Islet precursor cell (in vitro differentiated cells): ENCODE results near the gene C19orf38.
"Not testable (repeated sequence)": the region's sequence is repeated elsewhere in the genome, so short reads cannot be mapped to it uniquely, and the experiment has no call there.

Experiments
- DNase-seq: peaks from one replicate; pipeline ENCODE4 v3.0.0-alpha.2; 2018

C19orf38 gene

DNA sequence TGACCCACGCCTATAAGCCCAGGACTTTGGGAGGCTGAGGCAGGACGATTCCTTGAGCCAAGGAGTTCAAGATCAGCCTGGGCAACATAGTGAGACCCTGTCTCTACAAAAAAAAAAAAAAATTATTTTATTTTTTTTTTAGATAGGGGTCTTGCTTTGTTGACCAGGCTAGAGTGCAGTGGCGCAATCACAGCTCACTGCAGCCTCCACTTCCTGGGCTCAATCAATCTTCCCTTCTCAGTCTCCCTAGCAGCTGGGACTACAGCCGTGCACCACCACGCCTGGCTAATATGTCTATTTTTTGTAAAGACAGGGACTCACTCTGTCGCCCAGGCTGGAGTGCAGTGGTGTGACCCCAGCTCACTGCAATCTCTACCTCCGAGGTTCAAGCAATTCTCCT is 4.7 kb downstream of the C19orf38 start:
- DNase-seq: no peak

DNA sequence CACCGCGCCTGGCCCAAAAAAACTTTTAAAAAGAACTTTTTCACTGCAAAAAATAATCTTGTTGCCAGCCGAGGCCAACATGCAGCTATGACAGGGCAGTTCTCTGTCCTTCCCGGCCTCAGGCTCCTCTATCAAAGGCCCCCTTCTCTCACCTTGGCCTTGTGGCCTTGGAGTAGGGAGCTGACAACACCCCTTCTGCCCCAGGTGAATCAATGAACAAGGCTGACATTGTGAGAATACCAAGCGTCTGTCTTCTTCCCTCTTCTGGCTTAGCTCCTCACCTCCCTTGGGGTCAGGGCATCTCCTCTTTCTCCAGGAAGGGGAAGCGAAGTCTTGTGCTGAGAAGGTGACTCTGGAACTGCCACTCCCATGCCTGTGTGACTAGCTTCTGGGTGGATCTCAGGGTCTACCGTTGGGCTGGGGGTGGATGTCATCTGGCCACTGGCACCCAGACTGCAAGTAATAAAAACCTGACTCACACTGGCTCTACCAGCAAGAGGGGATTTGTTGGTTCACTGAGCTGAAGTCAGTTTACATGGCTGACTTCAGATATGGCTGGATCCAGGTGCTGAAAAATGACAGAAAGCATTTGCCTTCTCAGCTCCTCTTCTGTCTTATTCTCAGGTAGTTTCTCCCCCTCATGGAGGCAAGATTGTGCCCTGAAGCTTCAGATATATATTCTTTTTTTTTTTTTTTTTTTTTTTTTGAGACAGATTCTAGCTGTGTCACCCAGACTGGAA is 6.3 kb downstream of the C19orf38 start:
- no peak for DNase-seq

DNA sequence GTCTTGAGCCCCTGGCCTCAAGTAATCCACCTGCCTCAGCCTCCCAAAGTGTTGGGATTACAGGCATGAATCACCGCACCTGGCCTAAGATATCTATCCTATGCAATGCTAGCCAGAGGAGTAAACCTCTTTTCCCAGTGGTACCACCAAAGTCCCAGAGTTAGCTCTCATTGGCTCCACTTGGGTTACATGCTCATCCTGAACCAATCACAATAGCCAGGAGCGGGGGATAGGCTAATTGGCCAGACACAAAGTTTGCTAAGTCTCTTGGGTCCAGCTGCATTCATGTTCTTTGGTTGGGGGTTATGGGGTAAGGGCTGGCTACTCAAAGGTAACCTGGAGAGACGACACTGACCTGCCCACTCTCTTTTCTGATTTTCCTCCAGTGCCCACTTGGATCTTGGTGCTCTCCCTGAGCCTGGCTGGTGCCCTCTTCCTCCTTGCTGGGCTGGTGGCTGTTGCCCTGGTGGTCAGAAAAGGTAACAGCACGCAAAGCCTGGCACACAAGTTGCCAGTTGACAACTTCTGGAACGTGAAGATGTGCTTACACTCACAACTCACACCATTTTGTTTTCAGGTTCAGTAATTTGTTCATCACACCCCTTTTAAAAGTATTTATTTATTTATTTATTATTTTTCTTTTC is 7.8 kb downstream of the C19orf38 start:
- no peak for DNase-seq

DNA sequence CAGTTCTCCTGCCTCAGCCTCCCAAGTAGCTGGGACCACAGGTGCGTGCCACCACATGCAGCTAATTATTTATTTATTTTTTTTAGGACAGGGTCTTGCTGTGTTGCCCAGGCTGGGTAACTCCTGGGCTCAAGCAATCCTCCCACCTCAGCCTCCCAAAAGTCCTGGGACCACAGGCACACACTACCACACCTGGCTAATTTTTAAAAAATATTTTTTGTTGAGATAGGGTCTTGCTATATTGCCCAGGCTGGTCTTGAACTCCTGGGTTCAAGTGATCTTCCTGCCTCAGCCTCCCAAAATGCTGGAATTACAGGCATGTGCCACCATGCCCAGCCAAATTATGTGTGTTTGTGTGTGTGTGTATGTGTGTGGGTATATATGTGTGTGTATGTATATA is 8.7 kb downstream of the C19orf38 start:
- DNase-seq: not testable (repeated sequence)

DNA sequence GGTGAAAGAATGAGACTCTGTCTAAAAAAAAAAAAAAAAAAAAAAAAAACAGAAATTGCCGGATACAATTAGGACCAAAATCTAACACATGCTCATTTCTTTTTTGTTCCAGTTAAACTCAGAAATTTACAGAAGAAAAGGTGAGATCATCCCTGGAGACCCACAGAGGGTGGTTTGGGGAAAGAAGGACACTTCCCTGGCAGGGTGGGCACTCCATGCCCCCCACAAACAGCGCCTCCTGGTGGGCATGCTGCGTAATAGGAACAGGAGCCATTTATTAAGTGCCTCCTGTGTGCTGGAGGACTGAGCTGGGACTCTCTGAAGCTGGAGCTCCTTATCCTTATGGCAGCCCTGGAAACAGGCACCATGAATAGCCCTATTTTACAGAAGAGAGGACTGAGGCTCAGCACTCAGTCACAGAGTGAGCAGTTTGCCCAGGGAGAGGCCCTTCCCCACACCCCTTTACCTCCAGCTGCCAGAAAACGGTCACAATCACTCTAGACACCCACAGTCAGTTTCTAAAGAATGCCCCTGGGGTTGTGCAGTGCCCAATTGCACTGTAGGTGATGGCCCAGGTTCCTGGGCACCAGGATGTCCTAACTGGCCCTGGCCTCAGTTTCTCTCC is 10.1 kb downstream of the C19orf38 start:
- DNase-seq: no peak

DNA sequence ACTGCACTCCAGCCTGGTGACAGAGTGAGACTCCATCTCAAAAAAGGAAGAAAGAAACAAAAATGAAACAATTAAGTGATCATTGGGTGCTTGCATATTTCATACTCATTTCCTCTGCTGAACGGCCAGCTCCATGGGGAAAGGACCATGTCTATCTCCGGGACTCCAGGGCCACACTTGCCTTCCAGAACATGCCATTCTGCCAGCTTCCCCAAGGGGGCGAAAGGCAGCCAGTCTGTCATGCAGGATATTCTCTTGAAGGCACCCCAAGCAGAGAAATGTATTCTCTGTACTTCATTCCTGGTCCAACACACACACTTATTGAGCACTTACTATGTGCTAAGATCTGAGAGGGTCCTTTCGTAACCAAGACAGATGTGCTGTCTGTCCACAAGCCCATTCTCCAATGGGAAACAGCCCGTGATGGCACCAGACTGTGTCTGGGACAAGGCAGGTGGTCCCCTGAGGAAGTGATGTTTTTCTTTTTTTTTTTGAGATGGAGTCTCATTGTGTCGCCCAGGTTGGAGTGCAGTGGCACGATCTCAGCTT is 13.0 kb downstream of the C19orf38 start:
- peak; percentile 81 for DNase-seq

DNA sequence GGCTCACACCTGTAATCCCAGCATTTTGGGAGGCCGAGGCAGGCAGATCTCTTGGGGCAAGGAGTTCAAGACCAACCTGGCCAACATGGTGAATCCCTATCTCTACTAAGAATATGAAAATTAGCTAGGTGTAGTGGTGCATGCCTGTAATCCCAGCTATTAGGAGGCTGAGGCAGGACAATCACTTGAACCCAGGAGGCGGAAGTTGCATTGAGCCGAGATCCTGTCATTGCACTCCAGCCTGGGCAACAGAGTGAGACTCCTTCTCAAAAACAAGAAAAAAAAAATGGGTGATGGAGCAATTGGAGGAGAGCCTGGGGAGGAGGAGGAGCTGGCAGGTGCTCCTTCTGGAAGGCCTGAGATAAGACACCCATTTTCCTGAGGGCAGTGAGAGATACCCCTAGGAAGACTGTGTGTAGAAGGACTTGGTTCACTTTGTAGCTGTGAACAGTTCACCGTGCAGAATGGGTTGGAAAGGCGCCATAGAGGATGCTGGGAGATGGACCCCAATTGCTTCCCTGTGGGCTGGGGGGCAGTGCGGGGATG is 14.4 kb downstream of the C19orf38 start:
- DNase-seq: no peak

DNA sequence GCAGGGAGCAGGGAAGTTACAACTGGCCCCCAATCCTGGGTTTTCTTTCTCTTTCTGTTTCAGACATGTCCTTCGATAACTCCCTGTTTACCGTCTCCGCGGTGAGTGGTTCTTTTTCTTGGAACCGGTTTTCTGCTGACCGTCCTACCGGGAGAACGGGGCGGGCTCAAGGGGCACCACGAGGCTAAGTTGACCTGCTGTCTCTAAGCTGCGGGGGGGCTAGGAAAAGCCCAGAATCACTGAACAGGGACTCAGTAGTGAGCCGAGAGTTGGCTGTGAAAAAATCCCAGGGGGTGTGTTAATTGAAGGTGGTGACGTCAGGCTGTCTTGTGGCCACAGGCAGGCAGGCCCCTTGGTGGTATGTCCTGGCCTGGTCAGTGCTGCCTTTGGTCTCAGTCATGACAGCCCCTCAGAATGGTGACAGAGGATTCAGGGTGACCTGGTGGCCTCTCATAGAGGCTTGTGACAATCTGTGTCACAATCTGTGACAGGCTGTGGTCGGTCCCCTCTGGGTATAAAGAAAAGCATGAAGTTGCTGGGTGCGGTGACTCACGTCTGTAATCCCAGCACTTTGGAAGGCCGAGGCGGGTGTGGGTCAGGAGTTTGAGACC is 15.0 kb downstream of the C19orf38 start:
- DNase-seq: peak; percentile 83

DNA sequence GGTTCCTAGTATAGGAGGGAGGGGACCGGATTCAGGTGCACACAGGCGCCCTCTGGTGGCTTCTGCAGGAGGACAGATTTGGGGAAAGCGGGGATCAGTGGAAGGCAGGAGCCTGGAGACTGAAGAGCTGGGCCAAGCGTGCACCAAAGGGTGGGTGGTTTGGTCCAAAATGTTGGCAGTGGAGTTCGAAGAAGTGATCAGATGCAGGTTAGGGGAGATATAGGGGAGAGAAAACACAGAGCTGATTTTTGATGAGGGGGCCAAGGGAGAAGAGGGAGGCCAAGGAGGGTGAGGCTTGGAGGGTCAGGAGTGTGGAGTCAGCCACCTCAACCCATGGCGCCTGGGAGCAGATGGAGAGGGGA is 16.3 kb downstream of the C19orf38 start:
- peak; percentile 84 for DNase-seq

DNA sequence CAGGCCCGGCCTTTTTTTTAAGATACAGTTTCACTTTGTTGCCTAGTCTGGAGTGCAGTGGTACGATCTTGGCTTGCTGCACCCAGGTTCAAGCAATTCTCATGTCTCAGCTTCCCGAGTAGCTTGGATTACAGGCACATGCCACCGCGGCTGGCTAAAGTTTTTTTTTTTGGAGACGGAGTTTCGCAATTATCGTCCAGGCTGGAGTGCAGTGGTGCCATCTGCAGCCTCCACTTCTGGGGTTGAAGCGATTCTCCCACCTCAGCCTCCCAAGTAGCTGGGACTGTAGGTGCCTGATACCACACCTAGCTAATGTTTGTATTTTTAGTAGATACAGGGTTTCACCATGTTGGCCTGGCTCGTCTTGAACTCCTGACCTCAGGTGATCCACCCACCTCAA is 18.3 kb downstream of the C19orf38 start:
- no peak for DNase-seq

DNA sequence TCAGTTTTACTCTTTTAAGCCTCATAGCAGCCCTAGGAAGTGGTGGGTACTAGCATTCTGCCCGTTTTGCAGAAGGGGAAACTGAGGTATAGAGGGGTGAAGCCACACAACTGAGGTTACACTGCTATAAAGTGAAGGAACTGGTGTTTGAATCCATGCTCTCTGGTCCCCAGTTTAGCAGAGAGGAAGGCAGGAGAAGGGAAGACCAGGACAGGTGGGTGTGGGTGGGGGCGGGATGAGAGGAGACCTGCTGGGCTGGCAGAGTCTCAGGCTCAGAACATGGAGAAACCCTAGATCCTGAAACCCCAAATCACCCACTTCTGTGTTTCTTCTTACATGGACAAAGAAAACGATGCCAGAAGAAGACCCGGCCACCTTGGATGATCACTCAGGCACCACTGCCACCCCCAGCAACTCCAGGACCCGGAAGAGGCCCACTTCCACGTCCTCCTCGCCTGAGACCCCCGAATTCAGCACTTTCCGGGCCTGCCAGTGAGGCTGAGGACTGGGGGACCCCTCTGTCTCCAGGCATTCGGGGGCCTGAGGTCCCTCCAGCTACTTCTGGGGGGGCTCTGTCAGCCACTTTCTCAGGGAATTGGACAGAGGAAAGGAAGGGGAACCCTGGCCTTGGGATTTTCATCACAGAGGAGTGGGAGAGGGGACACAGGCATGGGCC is 20.8 kb downstream of the C19orf38 start:
- no peak for DNase-seq

DNA sequence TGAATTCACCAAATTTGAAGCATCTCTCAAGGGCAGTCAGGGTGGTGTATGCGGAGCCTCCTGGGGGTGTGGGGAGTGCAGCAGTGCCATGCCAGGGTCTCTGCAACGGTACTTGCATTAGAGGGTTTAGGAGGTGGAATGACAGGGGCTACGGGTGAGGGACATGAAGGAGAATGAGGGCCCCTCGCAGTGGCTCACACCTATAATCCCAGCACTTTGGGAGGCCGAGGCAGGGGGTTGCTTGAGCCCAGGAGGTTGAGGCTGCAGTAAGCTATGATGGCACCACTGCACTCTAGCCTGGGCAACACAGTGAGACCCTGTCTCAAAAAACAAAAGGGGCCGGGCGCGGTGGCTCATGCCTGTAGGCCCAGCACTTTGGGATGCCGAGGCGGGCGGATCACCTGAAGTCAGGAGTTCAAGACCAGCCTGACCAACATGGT is 21.7 kb downstream of the C19orf38 start:
- DNase-seq: not testable (repeated sequence)

DNA sequence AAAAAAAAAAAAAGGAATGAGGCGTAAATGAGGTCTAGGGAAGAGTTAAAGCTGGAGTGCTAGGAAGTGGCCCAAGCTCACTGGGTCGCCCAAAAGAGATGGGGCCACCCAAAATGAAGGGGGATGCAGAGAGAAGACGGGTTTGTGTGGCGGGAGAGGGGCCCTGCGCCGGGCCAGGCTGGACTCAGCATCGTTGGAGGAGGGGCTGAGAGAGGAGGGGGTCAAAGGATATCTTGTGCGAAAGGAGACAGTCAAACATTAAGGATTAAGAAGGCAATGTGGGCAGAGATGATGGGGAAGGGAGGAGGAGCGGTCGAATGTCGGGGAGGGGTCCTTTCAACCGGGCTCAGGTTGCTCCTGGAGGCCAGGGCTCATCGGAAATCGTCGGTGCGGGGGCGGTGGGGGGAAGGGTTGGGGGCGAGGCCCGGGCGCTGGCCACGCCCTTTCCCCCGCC is 22.3 kb downstream of the C19orf38 start:
- DNase-seq: no peak

DNA sequence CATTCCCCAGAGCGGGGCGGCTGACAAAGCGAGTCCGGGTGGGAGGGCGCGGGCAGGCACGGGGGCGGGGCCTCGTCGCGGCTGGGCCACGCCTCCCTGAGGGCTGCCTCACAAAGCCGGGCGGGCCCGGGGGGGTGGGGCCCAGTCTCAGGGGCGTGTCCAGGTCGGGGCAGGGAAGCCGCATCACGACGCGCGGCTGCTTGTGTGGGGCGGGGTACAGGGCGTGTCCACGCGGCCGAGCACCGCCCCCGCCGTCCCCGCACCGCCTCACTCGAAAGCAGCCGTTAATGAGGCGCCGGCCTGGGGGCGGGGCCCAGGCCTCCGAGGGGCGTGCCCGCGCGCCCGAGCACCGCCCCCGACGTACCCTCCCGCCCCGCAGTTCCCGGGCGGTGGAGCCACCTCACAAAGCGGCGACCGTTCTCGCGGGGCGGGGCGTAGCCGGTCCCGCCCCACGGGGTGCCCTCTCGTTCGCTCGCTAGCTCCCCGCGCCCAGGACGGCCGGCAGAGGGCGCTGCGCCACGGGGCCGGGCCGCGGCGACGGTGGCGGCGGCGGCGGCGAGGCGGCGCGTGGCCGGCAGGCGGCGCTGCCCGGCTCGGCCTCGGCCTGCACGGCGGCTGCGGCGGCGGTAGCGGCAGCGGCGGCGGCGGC is 22.9 kb downstream of the C19orf38 start, which contains the start of gene CARM1:
CARM1 (plus strand) TSS at position 599 of the 649 bp plus-strand sequence. CDS start 150 bp downstream, outside the sequence.
- DNase-seq: peak; percentile 99

DNA sequence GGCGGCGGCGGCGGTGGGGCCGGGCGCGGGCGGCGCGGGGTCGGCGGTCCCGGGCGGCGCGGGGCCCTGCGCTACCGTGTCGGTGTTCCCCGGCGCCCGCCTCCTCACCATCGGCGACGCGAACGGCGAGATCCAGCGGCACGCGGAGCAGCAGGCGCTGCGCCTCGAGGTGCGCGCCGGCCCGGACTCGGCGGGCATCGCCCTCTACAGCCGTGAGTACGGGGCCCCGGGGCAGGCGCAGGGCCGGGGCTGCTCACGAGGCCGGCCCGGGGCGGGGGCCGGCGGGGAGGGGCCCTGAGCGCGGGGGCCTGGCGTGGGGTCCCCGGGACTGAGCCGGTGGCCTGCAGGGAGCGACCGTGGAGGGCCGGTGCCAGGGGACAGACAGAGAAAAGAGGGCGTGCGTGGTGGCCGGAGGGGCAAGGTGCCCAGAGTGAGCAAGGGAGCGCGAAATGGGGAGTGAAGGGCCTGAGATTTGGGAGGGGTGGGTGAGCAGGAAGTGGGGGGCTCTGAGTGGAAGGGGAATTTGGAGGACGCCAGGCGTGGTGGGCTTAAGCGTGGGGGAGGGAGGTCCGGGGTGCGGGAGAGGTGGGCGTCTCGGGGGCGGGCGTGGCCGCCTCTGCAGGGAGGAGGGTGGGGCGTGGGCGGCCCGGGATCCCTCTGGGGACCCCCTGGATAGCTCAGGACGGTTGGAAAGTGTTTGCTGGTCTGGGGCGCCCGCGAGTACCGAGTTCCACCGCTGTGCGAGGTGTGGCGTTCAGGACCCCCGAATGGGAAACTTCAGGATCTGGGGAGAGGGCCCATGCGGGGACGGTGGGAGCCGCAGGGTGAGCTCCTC is 23.7 kb downstream of the C19orf38 start:
- DNase-seq: no peak

DNA sequence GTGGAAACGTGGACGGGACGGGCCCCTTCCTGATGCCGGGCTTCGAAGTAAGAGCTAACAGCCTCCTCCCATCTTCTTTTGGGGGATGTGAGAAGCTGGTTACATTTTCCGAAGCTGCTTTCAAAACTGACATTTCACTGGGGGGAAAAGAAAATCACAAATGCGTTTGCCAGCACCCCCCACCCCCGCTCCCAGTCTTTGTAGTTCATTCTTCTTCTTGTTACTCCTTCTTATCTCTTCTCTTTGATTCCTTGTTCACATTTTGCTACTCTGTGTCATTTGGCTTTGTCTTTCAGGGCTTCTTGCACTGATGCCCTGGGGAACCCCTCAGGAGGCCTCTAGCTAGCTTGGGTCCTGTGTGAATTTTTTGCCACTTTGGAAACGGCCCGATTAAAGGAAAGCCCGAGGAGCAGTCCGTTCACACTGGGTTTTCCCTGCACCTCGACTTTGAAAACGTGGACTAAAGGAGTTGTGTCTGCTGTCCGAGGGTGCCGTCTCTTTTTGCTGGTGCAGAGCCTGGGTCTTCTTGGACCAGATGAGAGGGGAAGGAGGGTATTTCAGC is 24.4 kb downstream of the C19orf38 start:
- DNase-seq: no peak

DNA sequence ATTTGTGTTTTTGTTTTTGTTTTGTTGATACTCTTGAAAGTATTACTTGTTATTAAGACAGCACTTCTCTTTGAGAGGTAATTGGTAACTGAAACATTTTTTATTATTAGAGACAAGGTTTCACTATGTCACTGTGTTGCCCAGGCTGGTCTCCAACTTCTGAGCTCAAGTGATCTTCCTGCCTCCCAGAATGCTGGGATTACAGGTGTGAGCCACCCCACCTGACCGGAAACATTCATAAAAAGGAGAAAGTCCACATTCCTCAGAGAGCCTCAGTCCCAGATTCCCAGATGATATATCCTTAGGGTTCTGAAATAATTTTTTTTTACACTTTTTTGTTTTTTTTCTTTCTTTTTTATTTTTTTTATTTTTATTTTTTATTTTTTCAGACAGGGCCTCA is 25.8 kb downstream of the C19orf38 start:
- no peak for DNase-seq

DNA sequence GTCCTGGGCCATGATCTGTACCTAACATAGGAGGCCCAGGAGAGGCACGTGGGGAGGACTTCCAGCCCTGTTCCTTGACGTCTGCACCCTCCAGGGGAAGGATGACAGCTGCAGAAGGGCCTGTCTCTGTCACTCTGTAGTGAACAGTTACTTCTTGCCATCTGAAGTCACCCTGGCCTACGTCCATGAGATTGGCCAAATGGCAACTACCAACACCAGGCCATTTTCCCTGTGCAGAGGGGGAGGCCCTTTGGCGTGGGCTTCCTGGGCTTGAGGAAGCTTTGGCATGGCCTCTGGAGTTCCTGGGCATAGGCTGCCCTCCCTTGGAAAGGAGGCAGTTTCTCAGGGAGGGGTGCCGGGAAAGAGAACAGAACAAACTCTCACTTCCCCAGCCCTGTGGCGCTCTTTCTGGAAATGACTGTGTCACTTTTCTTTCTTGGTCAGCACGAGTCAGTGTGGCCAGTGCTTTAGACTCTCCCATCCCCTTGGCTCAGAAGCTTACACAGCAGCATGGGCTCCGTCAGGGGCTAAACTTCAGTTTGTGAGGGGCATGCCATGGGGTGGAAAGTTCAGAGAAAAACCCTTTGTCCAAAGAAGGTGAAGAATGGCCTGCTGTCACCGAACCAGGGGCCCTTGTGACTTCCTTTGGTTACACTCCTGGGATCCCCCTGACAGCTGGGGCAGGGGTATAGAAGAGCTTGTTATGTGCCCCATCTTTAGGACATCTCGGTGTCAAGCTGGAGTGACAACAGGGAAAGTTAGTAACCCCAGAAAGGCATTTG is 28.4 kb downstream of the C19orf38 start:
- DNase-seq: no peak

DNA sequence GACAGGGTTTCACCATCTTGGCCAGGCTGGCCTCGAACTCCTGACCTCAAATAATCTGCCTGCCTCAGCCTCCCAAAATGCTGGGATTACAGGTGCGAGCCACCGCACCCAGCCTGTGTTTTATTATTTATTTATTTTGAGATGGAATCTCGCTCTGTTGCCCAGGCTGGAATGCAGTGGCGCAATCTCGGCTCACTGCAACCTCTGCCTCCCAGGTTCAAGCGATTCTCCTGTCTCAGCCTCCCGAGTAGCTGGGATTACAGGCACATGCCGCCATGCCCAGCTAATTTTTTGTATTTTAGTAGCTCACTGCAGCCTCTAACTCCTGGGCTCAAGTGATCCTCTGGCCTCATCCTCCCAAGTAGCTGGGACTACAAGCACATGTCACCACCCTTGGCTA is 29.4 kb downstream of the C19orf38 start:
- DNase-seq: not testable (repeated sequence)

DNA sequence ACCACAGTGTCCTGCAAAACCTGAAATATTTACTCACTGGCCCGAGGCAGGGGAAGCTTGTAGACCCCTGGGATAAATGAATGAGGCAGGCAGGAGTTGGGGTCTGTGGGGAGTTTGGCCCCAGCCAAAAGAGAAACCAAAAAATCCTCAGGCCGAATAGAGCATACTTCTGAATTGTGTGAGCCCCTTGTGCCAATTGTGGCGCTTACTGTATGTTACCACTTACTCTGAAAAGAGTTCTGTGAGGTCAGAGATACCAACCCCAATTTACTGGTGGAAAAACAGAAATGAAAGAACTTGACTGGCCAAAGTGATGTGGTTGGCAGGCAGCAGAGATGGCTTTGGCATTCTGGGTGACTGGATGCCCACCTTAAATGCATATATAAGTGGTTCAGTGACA is 30.0 kb downstream of the C19orf38 start:
- DNase-seq: no peak
